Smooth muscle cell (in vitro differentiated cells): ENCODE measurements around the gene FKBP2. TPM values are rescaled to one million over a fixed set of nuclear protein-coding genes. Genes with fewer than 3 reads are reported as not detected.

Experiments used
- DNase-seq: peaks from one replicate; lab custom pipeline; 2025; ENCODE audit not compliant: unreplicated experiment; lab: John Stamatoyannopoulos, UW
- H2AFZ ChIP-seq: fragments of 200-600 bp; sonication (generic); 2 replicates; pipeline ENCODE4 v1.6.0; 2016; ENCODE audit warnings: antibody characterized with exemption, low read depth, mild to moderate bottlenecking
- H3F3A ChIP-seq: fragments of 200-600 bp; sonication (generic); 2 replicates; pipeline ENCODE4 v1.6.0; 2017; ENCODE audit warnings: antibody characterized with exemption, low read depth
- H3K27ac ChIP-seq: fragments of 200-600 bp; sonication (generic); 2 replicates; pipeline ENCODE4 v1.5.1; 2016; ENCODE audit warnings: low read depth, mild to moderate bottlenecking
- H3K27me3 ChIP-seq: fragments of 200-600 bp; sonication (generic); 2 replicates; pipeline ENCODE4 v1.6.1; 2016; ENCODE audit warnings: low read depth, mild to moderate bottlenecking
- H3K36me3 ChIP-seq: fragments of 200-600 bp; sonication (generic); 2 replicates; pipeline ENCODE4 v1.5.1; 2016; ENCODE audit warnings: low read depth
- H3K4me1 ChIP-seq: fragments of 200-600 bp; sonication (generic); 2 replicates; pipeline ENCODE4 v1.5.1; 2016; ENCODE audit warnings: low read depth
- H3K4me2 ChIP-seq: fragments of 200-600 bp; sonication (generic); 2 replicates; pipeline ENCODE4 v1.6.0; 2016; ENCODE audit warnings: mild to moderate bottlenecking
- H3K4me3 ChIP-seq: fragments of 200-600 bp; sonication (generic); 2 replicates; pipeline ENCODE4 v1.5.1; 2016; ENCODE audit warnings: mild to moderate bottlenecking
- H3K79me2 ChIP-seq: fragments of 200-600 bp; sonication (generic); 2 replicates; pipeline ENCODE4 v1.6.0; 2016; ENCODE audit warnings: low read depth, mild to moderate bottlenecking
- H3K9ac ChIP-seq: fragments of 200-600 bp; sonication (generic); 2 replicates; pipeline ENCODE4 v1.6.0; 2016; ENCODE audit warnings: low read depth
- H3K9me3 ChIP-seq: fragments of 200-600 bp; sonication (generic); replicated peaks from 2 replicates; pipeline ENCODE4 v1.5.1; 2016; ENCODE audit warnings: low read depth
- H4K20me1 ChIP-seq: fragments of 200-600 bp; sonication (generic); 2 replicates; pipeline ENCODE4 v1.6.0; 2016; ENCODE audit warnings: low read depth
- CTCF ChIP-seq: fragments of 200-600 bp; sonication (generic); IDR thresholded peaks from 2 replicates; pipeline ENCODE4 v1.5.1; 2017; ENCODE audit warnings: borderline replicate concordance, mild to moderate bottlenecking, antibody characterized with exemption; ENCODE audit not compliant: insufficient read depth, poor library complexity, severe bottlenecking
- WGBS: methylation state at CpG from one replicate; pipeline ENCODE4 v1.1.7; 2016; ENCODE audit warnings: low lambda C conversion rate; 5-methylcytosine and 5-hydroxymethylcytosine counted together
- polyA plus RNA-seq: library from polyadenylated mRNA; unstranded; fragments of >200 nt; fragmentation: Nextera tagmentation; extraction: Ambion mirVana; gene quantifications from 2 replicates; pipeline ENCODE4 v1.2.1, GENCODE V29; 2016
- total RNA-seq: library from RNA; depleted of rRNA; stranded (reverse); fragments of >200 nt; gene quantifications from 2 replicates; pipeline ENCODE4 v1.2.3, GENCODE V29; 2014

FKBP2 gene
- total and polyA plus RNA-seq, 2 experiments from 2014 or later, result 51.3 to 231 TPM

- no peaks in the 10 kb centered on the region for H3K27me3 ChIP-seq
- no peak for TF ChIP-seq CTCF
- peak within 1 kb of the TSS; percentile 21 for H3K4me2 ChIP-seq
- peak within 1 kb of the TSS; percentile 72 for H3K27ac ChIP-seq
- H3K9me3 ChIP-seq, result no peaks in the 10 kb centered on the region
- no peak within 1 kb of the TSS for H3K9ac ChIP-seq
- no peak for DNase-seq
- 86% methylated on average over 27 of the region's 27 CpGs for WGBS
- no peak within 1 kb of the TSS for H3K4me3 ChIP-seq
- H2AFZ ChIP-seq, result no peak within 1 kb of the TSS
- no peaks in the 10 kb centered on the region for H3F3A ChIP-seq
- H3K36me3 ChIP-seq, result peaks cover 7% of the 10 kb centered on the region
- H3K79me2 ChIP-seq, result no peaks in the 10 kb centered on the region
- H3K4me1 ChIP-seq, result no peaks in the 10 kb centered on the region
- H4K20me1 ChIP-seq, result peaks cover 5% of the 10 kb centered on the region
These were observed 34.2 kb upstream of the FKBP2 start, which contains the start of gene FERMT3 for GRCh38 chr11:64206457-64207255. Gene FERMT3 (plus strand): TSS chr11:64206721. CDS start chr11:64207365, 644 bp downstream.

- peaks cover 3% of the 10 kb centered on the region for H3K36me3 ChIP-seq
- peaks cover 4% of the 10 kb centered on the region for H4K20me1 ChIP-seq
- H3K4me1 ChIP-seq, result no peaks in the 10 kb centered on the region
- H3K27me3 ChIP-seq, result no peaks in the 10 kb centered on the region
- no peaks in the 10 kb centered on the region for H3K79me2 ChIP-seq
- no peaks in the 10 kb centered on the region for H3F3A ChIP-seq
- TF ChIP-seq CTCF, result no peak
- no peak overlapping the region for H2AFZ ChIP-seq
- peak overlapping the region; percentile 49 for H3K9ac ChIP-seq
- WGBS, result 58% methylated on average over 30 of the region's 30 CpGs
- DNase-seq, result no peak
- H3K4me3 ChIP-seq, result no peak overlapping the region
- peak overlapping the region; percentile 21 for H3K4me2 ChIP-seq
- no peaks in the 10 kb centered on the region for H3K9me3 ChIP-seq
- H3K27ac ChIP-seq, result peak overlapping the region; percentile 72
These were observed 33.4 kb upstream of the FKBP2 start for GRCh38 chr11:64207256-64208085.

GRCh38 chr11:64208086-64208795, 32.7 kb upstream of the FKBP2 start:
- H3K36me3 ChIP-seq, result peaks cover 3% of the 10 kb centered on the region
- DNase-seq, result no peak
- TF ChIP-seq CTCF, result no peak
- no peaks in the 10 kb centered on the region for H4K20me1 ChIP-seq
- no peak overlapping the region for H3K4me3 ChIP-seq
- H3K27ac ChIP-seq, result peak overlapping the region; percentile 47
- H3K9me3 ChIP-seq, result no peaks in the 10 kb centered on the region
- H3K27me3 ChIP-seq, result no peaks in the 10 kb centered on the region
- no peaks in the 10 kb centered on the region for H3F3A ChIP-seq
- H2AFZ ChIP-seq, result no peak overlapping the region
- H3K4me1 ChIP-seq, result no peaks in the 10 kb centered on the region
- H3K4me2 ChIP-seq, result peak overlapping the region; percentile 15
- 93% methylated on average over 23 of the region's 23 CpGs for WGBS
- H3K9ac ChIP-seq, result peak overlapping the region; percentile 49
- no peaks in the 10 kb centered on the region for H3K79me2 ChIP-seq
